ENCODE measurements around the gene CES2.
A peak's percentile ranks its signal among the peaks of the same experiment; 100 is the strongest.

CES2 gene

GRCh38 chr16:66920924-66921680, 14.2 kb upstream of the CES2 start:
- H3K9me3 ChIP-seq (ENCODE audit: insufficient read depth, low read depth, low read length): no peaks in the 10 kb centered on the region
- H3K27me3 ChIP-seq (ENCODE audit: insufficient read depth, low read length): peaks cover 42% of the 10 kb centered on the region
- no peak overlapping the region for H3K9ac ChIP-seq (ENCODE audit: low read depth, low read length)
- no peaks in the 10 kb centered on the region for H3K36me3 ChIP-seq (ENCODE audit: insufficient read depth, low read length)
- no peaks in the 10 kb centered on the region for H3K4me1 ChIP-seq (ENCODE audit: insufficient read depth, low read length)
- no peak overlapping the region for H3K4me3 ChIP-seq (ENCODE audit: low read length)
- no peak overlapping the region for H3K27ac ChIP-seq (ENCODE audit: low read depth, low read length)
- WGBS: 93% methylated on average over 8 of the region's 9 CpGs

DNA sequence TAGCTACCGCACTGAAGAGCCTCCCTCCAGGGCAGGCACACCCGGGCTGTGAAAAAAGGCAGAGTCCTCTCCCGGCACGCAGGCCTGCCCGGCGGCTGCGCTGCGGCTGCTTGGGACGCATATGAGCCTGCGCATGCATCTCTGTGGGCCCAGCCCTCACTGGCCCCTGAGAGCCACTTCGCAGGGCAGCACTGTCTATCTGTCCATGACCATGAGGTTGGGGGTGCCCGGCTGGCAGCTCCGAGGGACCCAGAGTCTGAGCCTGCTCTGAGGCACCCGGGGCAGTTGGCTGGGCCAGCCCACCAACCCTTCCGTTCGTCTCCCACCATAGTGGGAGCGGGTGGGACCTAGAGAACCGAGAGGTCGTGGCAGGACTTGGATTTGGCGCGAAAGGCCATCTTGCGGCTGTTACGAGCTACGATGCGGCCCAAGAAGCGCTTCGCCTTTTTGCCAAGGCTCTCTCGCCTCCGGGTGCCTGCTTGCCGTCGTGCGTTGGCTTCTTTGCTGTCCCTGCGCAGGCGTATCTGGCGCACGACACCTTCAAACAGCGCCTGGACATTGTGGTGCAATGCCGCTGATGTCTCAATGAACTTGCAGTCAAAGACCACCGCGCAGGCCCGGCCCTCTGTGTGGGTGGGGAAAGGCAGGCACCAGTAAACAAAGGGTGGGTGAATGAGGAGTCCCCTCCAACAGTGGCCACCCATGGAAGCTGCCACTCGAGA, 13.4 kb upstream of the CES2 start:
- Histone ChIP-seq H3K36me3 (ENCODE audit: insufficient read depth, low read length) (no peaks in the 10 kb centered on the region), H3K27me3 (ENCODE audit: insufficient read depth, low read length) (peaks cover 50% of the 10 kb centered on the region), H3K9ac (ENCODE audit: low read depth, low read length) (no peak overlapping the region), H3K27ac (ENCODE audit: low read depth, low read length) (no peak overlapping the region), H3K4me3 (ENCODE audit: low read length) (no peak overlapping the region), H3K4me1 (ENCODE audit: insufficient read depth, low read length) (no peaks in the 10 kb centered on the region), H3K9me3 (ENCODE audit: insufficient read depth, low read depth, low read length) (no peaks in the 10 kb centered on the region)
- WGBS: 92% methylated on average over 42 of the region's 42 CpGs

- Histone ChIP-seq H3K4me3 (ENCODE audit: low read length) (no peak overlapping the region), H3K27ac (ENCODE audit: low read depth, low read length) (no peak overlapping the region), H3K27me3 (ENCODE audit: insufficient read depth, low read length) (peaks cover 60% of the 10 kb centered on the region), H3K4me1 (ENCODE audit: insufficient read depth, low read length) (0 out of 2 replicates have a peak, but pooled peaks cover 4% of the 10 kb centered on the region), H3K9me3 (ENCODE audit: insufficient read depth, low read depth, low read length) (no peaks in the 10 kb centered on the region), H3K36me3 (ENCODE audit: insufficient read depth, low read length) (no peaks in the 10 kb centered on the region), H3K9ac (ENCODE audit: low read depth, low read length) (no peak overlapping the region)
- 90% methylated on average over 18 of the region's 18 CpGs for WGBS
Measured at GRCh38 chr16:66923247-66923731, 12.0 kb upstream of the CES2 start.

- Histone ChIP-seq H3K4me1 (ENCODE audit: insufficient read depth, low read length) (0 out of 2 replicates have a peak, but pooled peaks cover 4% of the 10 kb centered on the region), H3K27ac (ENCODE audit: low read depth, low read length) (no peak overlapping the region), H3K36me3 (ENCODE audit: insufficient read depth, low read length) (no peaks in the 10 kb centered on the region), H3K27me3 (ENCODE audit: insufficient read depth, low read length) (peaks cover 60% of the 10 kb centered on the region), H3K4me3 (ENCODE audit: low read length) (no peak overlapping the region), H3K9me3 (ENCODE audit: insufficient read depth, low read depth, low read length) (no peaks in the 10 kb centered on the region), H3K9ac (ENCODE audit: low read depth, low read length) (no peak overlapping the region)
- WGBS: 91% methylated on average over 3 of the region's 3 CpGs
Measured at GRCh38 chr16:66923866-66924265, 11.4 kb upstream of the CES2 start.

- WGBS: 7% methylated on average over 71 of the region's 72 CpGs
- 0 out of 2 replicates have a peak, but pooled peaks cover 4% of the 10 kb centered on the region for H3K4me1 ChIP-seq (ENCODE audit: insufficient read depth, low read length)
- H3K27me3 ChIP-seq (ENCODE audit: insufficient read depth, low read length): peaks cover 55% of the 10 kb centered on the region
- H3K9me3 ChIP-seq (ENCODE audit: insufficient read depth, low read depth, low read length): no peaks in the 10 kb centered on the region
- H3K9ac ChIP-seq (ENCODE audit: low read depth, low read length): no peak overlapping the region
- no peak overlapping the region for H3K27ac ChIP-seq (ENCODE audit: low read depth, low read length)
- H3K4me3 ChIP-seq (ENCODE audit: low read length): peak overlapping the region; percentile 48
- H3K36me3 ChIP-seq (ENCODE audit: insufficient read depth, low read length): no peaks in the 10 kb centered on the region
Measured at GRCh38 chr16:66924527-66925321, 10.6 kb upstream of the CES2 start.

DNA sequence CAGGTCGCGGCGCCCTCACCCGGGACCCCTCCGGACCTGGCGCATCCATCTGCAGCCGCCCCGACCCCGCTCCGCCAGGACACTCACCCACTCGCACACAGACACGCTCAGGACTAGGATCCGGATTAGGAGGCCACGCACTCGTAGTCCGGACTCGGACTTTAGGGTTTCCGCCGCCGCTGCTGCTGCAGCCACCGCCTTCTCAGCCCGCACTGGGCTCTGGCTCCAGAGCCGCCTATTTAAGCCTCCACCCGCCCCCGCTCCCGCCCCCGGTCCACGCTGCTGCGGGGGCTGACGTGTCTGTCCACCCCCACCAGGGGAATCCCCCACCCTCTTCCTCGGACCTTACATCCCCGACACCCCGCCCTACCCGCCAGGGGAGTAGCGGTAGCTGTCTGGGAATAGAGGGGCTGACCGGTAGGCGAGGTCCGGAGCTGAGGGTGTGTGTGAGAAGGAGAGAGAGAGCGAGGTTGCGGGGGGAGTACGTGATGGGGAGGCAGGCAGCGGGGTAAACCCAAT, 9.9 kb upstream of the CES2 start, which contains the start of gene RRAD:
Gene RRAD (minus strand): TSS at position 214 of the 519 bp plus-strand sequence. CDS start 356 bp downstream, outside the sequence.
- Histone ChIP-seq H3K9ac (ENCODE audit: low read depth, low read length) (no peak within 1 kb of the TSS), H3K9me3 (ENCODE audit: insufficient read depth, low read depth, low read length) (no peaks in the 10 kb centered on the region), H3K4me1 (ENCODE audit: insufficient read depth, low read length) (0 out of 2 replicates have a peak, but pooled peaks cover 4% of the 10 kb centered on the region), H3K27ac (ENCODE audit: low read depth, low read length) (no peak within 1 kb of the TSS), H3K27me3 (ENCODE audit: insufficient read depth, low read length) (peaks cover 51% of the 10 kb centered on the region), H3K36me3 (ENCODE audit: insufficient read depth, low read length) (no peaks in the 10 kb centered on the region), H3K4me3 (ENCODE audit: low read length) (peak within 1 kb of the TSS; percentile 48)
- 5% methylated on average over 35 of the region's 42 CpGs for WGBS

- 0 out of 2 replicates have a peak, but pooled peaks cover 4% of the 10 kb centered on the region for H3K4me1 ChIP-seq (ENCODE audit: insufficient read depth, low read length)
- no peaks in the 10 kb centered on the region for H3K9me3 ChIP-seq (ENCODE audit: insufficient read depth, low read depth, low read length)
- no peaks in the 10 kb centered on the region for H3K36me3 ChIP-seq (ENCODE audit: insufficient read depth, low read length)
- H3K27ac ChIP-seq (ENCODE audit: low read depth, low read length): no peak overlapping the region
- WGBS: 80% methylated on average over 5 of the region's 5 CpGs
- no peak overlapping the region for H3K9ac ChIP-seq (ENCODE audit: low read depth, low read length)
- H3K4me3 ChIP-seq (ENCODE audit: low read length): no peak overlapping the region
- H3K27me3 ChIP-seq (ENCODE audit: insufficient read depth, low read length): peaks cover 51% of the 10 kb centered on the region
Measured at GRCh38 chr16:66926171-66926947, 9.0 kb upstream of the CES2 start.

DNA sequence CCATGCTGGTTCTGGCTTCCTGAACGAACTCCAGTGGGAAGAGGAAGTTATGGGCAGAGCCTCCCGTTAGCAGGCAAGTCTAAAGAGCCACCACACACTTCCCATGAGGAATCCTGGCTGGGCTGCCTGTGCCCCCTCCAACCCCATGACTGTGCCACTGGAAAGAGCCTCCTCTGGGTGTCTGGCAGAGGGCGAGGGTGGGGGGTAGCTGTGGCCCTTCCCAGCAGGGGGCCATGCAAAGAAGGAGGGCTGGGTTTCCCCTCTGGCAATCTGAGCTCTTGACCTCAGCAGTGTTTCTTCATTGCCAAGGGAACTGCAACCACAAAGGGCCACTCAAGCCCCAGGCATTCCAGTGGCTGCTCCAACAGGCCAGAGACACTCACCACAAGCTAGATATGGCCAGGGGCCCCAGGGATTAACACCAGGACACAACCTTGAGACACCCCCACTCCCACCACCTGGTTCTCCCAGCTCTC, 8.3 kb upstream of the CES2 start:
- Histone ChIP-seq H3K4me3 (ENCODE audit: low read length) (no peak overlapping the region), H3K9me3 (ENCODE audit: insufficient read depth, low read depth, low read length) (no peaks in the 10 kb centered on the region), H3K4me1 (ENCODE audit: insufficient read depth, low read length) (0 out of 2 replicates have a peak, but pooled peaks cover 4% of the 10 kb centered on the region), H3K27me3 (ENCODE audit: insufficient read depth, low read length) (peaks cover 51% of the 10 kb centered on the region), H3K27ac (ENCODE audit: low read depth, low read length) (no peak overlapping the region), H3K36me3 (ENCODE audit: insufficient read depth, low read length) (no peaks in the 10 kb centered on the region), H3K9ac (ENCODE audit: low read depth, low read length) (no peak overlapping the region)
- 43% methylated on average over 3 of the region's 3 CpGs for WGBS

GRCh38 chr16:66927918-66928649, 7.2 kb upstream of the CES2 start:
- WGBS: 92% methylated on average over 8 of the region's 8 CpGs
- no peaks in the 10 kb centered on the region for H3K36me3 ChIP-seq (ENCODE audit: insufficient read depth, low read length)
- 0 out of 2 replicates have a peak, but pooled peaks cover 4% of the 10 kb centered on the region for H3K4me1 ChIP-seq (ENCODE audit: insufficient read depth, low read length)
- peaks cover 48% of the 10 kb centered on the region for H3K27me3 ChIP-seq (ENCODE audit: insufficient read depth, low read length)
- no peak overlapping the region for H3K27ac ChIP-seq (ENCODE audit: low read depth, low read length)
- no peak overlapping the region for H3K9ac ChIP-seq (ENCODE audit: low read depth, low read length)
- H3K9me3 ChIP-seq (ENCODE audit: insufficient read depth, low read depth, low read length): no peaks in the 10 kb centered on the region
- no peak overlapping the region for H3K4me3 ChIP-seq (ENCODE audit: low read length)
